ENCODE data around the gene GRID2.

GRCh38 chr4:93232883-93233282 is 929.1 kb downstream of the GRID2 start:
- no peak for TF ChIP-seq USF2 (IDR thresholded peaks at IDR 0.05; ENCODE audit: borderline replicate concordance, low read depth, low read length)
- TF ChIP-seq CTCF (IDR thresholded peaks at IDR 0.05) = no peak
- TF ChIP-seq RFX5 (IDR thresholded peaks at IDR 0.05; ENCODE audit: low read length) = no peak
- no peak for TF ChIP-seq GABPA (IDR thresholded peaks at IDR 0.05; ENCODE audit: low read depth)
- no peak for TF ChIP-seq MXI1 (IDR thresholded peaks at IDR 0.05; ENCODE audit: low read depth, low read length)
- TF ChIP-seq POLR2AphosphoS5 (IDR thresholded peaks at IDR 0.05; ENCODE audit: low read depth, low read length) = no peak

All from SK-N-SH (cell line).